Memory B cell (primary cell): Measurements from ENCODE around the gene KLF18.
"Not testable (repeated sequence)": the region's sequence is repeated elsewhere in the genome, so short reads cannot be mapped to it uniquely, and the experiment has no call there.

Experiments
- ATAC-seq: fragments of 150-1000 bp; cut with Tn5 transposase; 2 replicates; pipeline ENCODE4 v1.10.0; 2021; ENCODE audit warnings: low read depth, mild to moderate bottlenecking, moderate library complexity
- DNase-seq, 2 donors: peaks; one replicate each; pipeline ENCODE4 v3.0.0; 2022; ENCODE audit warnings: low spot score in 2 of 2
- H3K27ac Mint-ChIP-seq: one replicate; pipeline ENCODE4 v1.8.0; 2022; ENCODE audit warnings: mild to moderate bottlenecking, moderate library complexity, mixed read lengths
- H3K27me3 Mint-ChIP-seq: one replicate; pipeline ENCODE4 v1.8.0; 2022; ENCODE audit warnings: mixed read lengths
- H3K36me3 Mint-ChIP-seq: one replicate; pipeline ENCODE4 v1.8.0; 2022; ENCODE audit warnings: mild to moderate bottlenecking, mixed read lengths
- H3K4me1 Mint-ChIP-seq: one replicate; pipeline ENCODE4 v1.8.0; 2022; ENCODE audit warnings: mixed read lengths
- H3K4me3 Mint-ChIP-seq: one replicate; pipeline ENCODE4 v1.8.0; 2022; ENCODE audit warnings: mild to moderate bottlenecking, moderate library complexity, mixed read lengths
- H3K9me3 Mint-ChIP-seq: one replicate; pipeline ENCODE4 v1.8.0; 2022; ENCODE audit warnings: mixed read lengths

Gene KLF18

GRCh38 chr1:44139565-44139964 lies 1.9 kb downstream of the KLF18 start:
- DNase-seq, H3K9me3 Mint-ChIP-seq, ATAC-seq, H3K4me3 Mint-ChIP-seq, H3K27ac Mint-ChIP-seq, H3K4me1 Mint-ChIP-seq, H3K36me3 Mint-ChIP-seq, H3K27me3 Mint-ChIP-seq: not testable (repeated sequence)

- Mint-ChIP-seq H3K4me1 (no peaks in the 10 kb centered on the region), H3K27me3 (peaks cover 10% of the 10 kb centered on the region), H3K36me3 (no peaks in the 10 kb centered on the region), H3K9me3 (no peaks in the 10 kb centered on the region), H3K27ac (no peak overlapping the region), H3K4me3 (no peak overlapping the region)
- no peak for DNase-seq
- ATAC-seq, result no peak
Observed at GRCh38 chr1:44138239-44138638, 3.2 kb downstream of the KLF18 start.

- DNase-seq (no peak), ATAC-seq (no peak)
- Mint-ChIP-seq H3K36me3 (no peaks in the 10 kb centered on the region), H3K9me3 (no peaks in the 10 kb centered on the region), H3K4me3 (no peak overlapping the region), H3K27me3 (peaks cover 11% of the 10 kb centered on the region), H3K4me1 (no peaks in the 10 kb centered on the region), H3K27ac (no peak overlapping the region)
Observed at GRCh38 chr1:44135886-44136285, 5.5 kb downstream of the KLF18 start.

- DNase-seq (no peak), ATAC-seq (no peak)
- Mint-ChIP-seq H3K9me3 (no peaks in the 10 kb centered on the region), H3K27me3 (peaks cover 12% of the 10 kb centered on the region), H3K4me1 (no peaks in the 10 kb centered on the region), H3K4me3 (no peak overlapping the region), H3K36me3 (no peaks in the 10 kb centered on the region), H3K27ac (no peak overlapping the region)
Observed at GRCh38 chr1:44134071-44134920, 7.1 kb downstream of the KLF18 start.

- ATAC-seq (no peak), DNase-seq (no peak)
- H3K27me3 Mint-ChIP-seq, result peaks cover 17% of the 10 kb centered on the region
- no peaks in the 10 kb centered on the region for H3K9me3 Mint-ChIP-seq
- no peak overlapping the region for H3K27ac Mint-ChIP-seq
- H3K36me3 Mint-ChIP-seq, result no peaks in the 10 kb centered on the region
- no peaks in the 10 kb centered on the region for H3K4me1 Mint-ChIP-seq
- no peak overlapping the region for H3K4me3 Mint-ChIP-seq
Observed at GRCh38 chr1:44131411-44131810, 10.0 kb downstream of the KLF18 start.

GRCh38 chr1:44129616-44130500 lies 11.6 kb downstream of the KLF18 start:
- H3K9me3 Mint-ChIP-seq, result no peaks in the 10 kb centered on the region
- no peak for ATAC-seq
- H3K4me3 Mint-ChIP-seq, result no peak overlapping the region
- H3K36me3 Mint-ChIP-seq, result no peaks in the 10 kb centered on the region
- H3K27me3 Mint-ChIP-seq, result peaks cover 17% of the 10 kb centered on the region
- no peak for DNase-seq
- H3K27ac Mint-ChIP-seq, result no peak overlapping the region
- no peaks in the 10 kb centered on the region for H3K4me1 Mint-ChIP-seq

GRCh38 chr1:44120398-44120949 lies 21.0 kb downstream of the KLF18 start:
- Mint-ChIP-seq H3K27ac (no peak overlapping the region), H3K4me1 (peaks cover 3% of the 10 kb centered on the region), H3K4me3 (no peak overlapping the region), H3K27me3 (no peaks in the 10 kb centered on the region), H3K36me3 (no peaks in the 10 kb centered on the region), H3K9me3 (no peaks in the 10 kb centered on the region)
- ATAC-seq (no peak), DNase-seq (no peak)

GRCh38 chr1:44119525-44119924 lies 21.9 kb downstream of the KLF18 start:
- DNase-seq (no peak), ATAC-seq (no peak)
- H3K4me1 Mint-ChIP-seq, result peaks cover 3% of the 10 kb centered on the region
- H3K27ac Mint-ChIP-seq, result no peak overlapping the region
- no peak overlapping the region for H3K4me3 Mint-ChIP-seq
- no peaks in the 10 kb centered on the region for H3K9me3 Mint-ChIP-seq
- H3K36me3 Mint-ChIP-seq, result no peaks in the 10 kb centered on the region
- no peaks in the 10 kb centered on the region for H3K27me3 Mint-ChIP-seq

GRCh38 chr1:44118682-44119081 lies 22.7 kb downstream of the KLF18 start, which contains the start of gene KLF17:
Gene KLF17 (plus strand): TSS chr1:44118821. CDS start chr1:44118908, 87 bp downstream.
- H3K36me3 Mint-ChIP-seq, result no peaks in the 10 kb centered on the region

GRCh38 chr1:44117272-44117671 lies 24.2 kb downstream of the KLF18 start:
- DNase-seq, ATAC-seq, H3K27me3 Mint-ChIP-seq, H3K9me3 Mint-ChIP-seq, H3K4me3 Mint-ChIP-seq, H3K4me1 Mint-ChIP-seq, H3K27ac Mint-ChIP-seq, H3K36me3 Mint-ChIP-seq: not testable (repeated sequence)

More at GRCh38 chr1:44118682-44119081, 22.7 kb downstream of the KLF18 start, which contains the start of gene KLF17:
- Mint-ChIP-seq H3K4me3 (no peak within 1 kb of the TSS), H3K9me3 (no peaks in the 10 kb centered on the region), H3K27me3 (no peaks in the 10 kb centered on the region), H3K4me1 (peaks cover 3% of the 10 kb centered on the region), H3K27ac (no peak within 1 kb of the TSS)
- DNase-seq (no peak), ATAC-seq (no peak)

- Mint-ChIP-seq H3K4me1 (no peaks in the 10 kb centered on the region), H3K4me3 (no peak overlapping the region), H3K27me3 (peaks cover 1% of the 10 kb centered on the region), H3K27ac (no peak overlapping the region), H3K36me3 (no peaks in the 10 kb centered on the region), H3K9me3 (no peaks in the 10 kb centered on the region)
- DNase-seq (no peak), ATAC-seq (no peak)
Observed at GRCh38 chr1:44114098-44114497, 27.3 kb downstream of the KLF18 start.

- Mint-ChIP-seq H3K27me3 (peaks cover 1% of the 10 kb centered on the region), H3K36me3 (no peaks in the 10 kb centered on the region), H3K4me1 (no peaks in the 10 kb centered on the region), H3K27ac (no peak overlapping the region), H3K9me3 (no peaks in the 10 kb centered on the region), H3K4me3 (no peak overlapping the region)
- no peak for DNase-seq
- ATAC-seq, result no peak
Observed at GRCh38 chr1:44113095-44113609, 28.3 kb downstream of the KLF18 start.

GRCh38 chr1:44112486-44112885 lies 28.9 kb downstream of the KLF18 start:
- Mint-ChIP-seq H3K4me3 (no peak overlapping the region), H3K4me1 (no peaks in the 10 kb centered on the region), H3K9me3 (no peaks in the 10 kb centered on the region), H3K27ac (no peak overlapping the region), H3K36me3 (no peaks in the 10 kb centered on the region), H3K27me3 (peaks cover 5% of the 10 kb centered on the region)
- ATAC-seq (no peak), DNase-seq (no peak)

- Mint-ChIP-seq H3K36me3 (no peaks in the 10 kb centered on the region), H3K27me3 (peaks cover 6% of the 10 kb centered on the region)
Observed at GRCh38 chr1:44111861-44112260, 29.6 kb downstream of the KLF18 start.

More at GRCh38 chr1:44111861-44112260, 29.6 kb downstream of the KLF18 start:
- Mint-ChIP-seq H3K4me3 (no peak overlapping the region), H3K9me3 (no peaks in the 10 kb centered on the region), H3K27ac (no peak overlapping the region), H3K4me1 (no peaks in the 10 kb centered on the region)
- ATAC-seq, result no peak
- no peak for DNase-seq
